ENCODE data around the gene GMCL1. TPM values are rescaled to one million over a fixed set of nuclear protein-coding genes. Genes with fewer than 3 reads are reported as not detected.

Gene GMCL1
- total and polyA plus RNA-seq, 9 of the 15 experiments (the other 6 are each of a cell fraction or from before 2014, with no cell fraction given), result 7.0 to 27.3 (median 15.4) TPM

DNA sequence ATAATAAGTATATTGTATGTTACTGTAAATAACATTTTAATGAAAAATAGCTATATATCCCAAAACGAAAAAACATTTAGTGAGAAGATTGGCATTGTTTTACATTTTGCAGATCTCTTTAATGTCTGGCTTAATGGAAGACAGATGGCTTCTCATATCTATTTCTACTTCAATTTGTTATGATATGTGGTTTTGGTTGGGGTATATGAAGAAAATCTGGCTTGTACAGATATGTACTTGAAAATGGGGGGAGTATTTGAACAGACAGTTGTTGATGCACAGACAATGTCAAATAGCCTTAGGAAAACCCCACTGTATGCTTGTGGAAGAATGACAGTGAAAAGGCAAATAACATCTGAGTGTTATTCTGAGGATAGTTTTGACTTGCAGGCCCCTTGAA, 23.6 kb upstream of the GMCL1 start (continued):
- no peak for TF ChIP-seq KLF1 (tag; IDR thresholded peaks at IDR 0.05)
- no peak for TF ChIP-seq NFYB (IDR thresholded peaks at IDR 0.05; ENCODE audit: extremely low read depth, insufficient read length)
- no peak for TF ChIP-seq HNRNPLL (IDR thresholded peaks at IDR 0.05; ENCODE audit: low read depth, low read length, poor library complexity, severe bottlenecking)
- TF ChIP-seq CREB1 (IDR thresholded peaks at IDR 0.05), result no peak
- TF ChIP-seq CREB1 (CRISPR knock-in tag; IDR thresholded peaks at IDR 0.05), result no peak
- TF ChIP-seq, protein P1, sequence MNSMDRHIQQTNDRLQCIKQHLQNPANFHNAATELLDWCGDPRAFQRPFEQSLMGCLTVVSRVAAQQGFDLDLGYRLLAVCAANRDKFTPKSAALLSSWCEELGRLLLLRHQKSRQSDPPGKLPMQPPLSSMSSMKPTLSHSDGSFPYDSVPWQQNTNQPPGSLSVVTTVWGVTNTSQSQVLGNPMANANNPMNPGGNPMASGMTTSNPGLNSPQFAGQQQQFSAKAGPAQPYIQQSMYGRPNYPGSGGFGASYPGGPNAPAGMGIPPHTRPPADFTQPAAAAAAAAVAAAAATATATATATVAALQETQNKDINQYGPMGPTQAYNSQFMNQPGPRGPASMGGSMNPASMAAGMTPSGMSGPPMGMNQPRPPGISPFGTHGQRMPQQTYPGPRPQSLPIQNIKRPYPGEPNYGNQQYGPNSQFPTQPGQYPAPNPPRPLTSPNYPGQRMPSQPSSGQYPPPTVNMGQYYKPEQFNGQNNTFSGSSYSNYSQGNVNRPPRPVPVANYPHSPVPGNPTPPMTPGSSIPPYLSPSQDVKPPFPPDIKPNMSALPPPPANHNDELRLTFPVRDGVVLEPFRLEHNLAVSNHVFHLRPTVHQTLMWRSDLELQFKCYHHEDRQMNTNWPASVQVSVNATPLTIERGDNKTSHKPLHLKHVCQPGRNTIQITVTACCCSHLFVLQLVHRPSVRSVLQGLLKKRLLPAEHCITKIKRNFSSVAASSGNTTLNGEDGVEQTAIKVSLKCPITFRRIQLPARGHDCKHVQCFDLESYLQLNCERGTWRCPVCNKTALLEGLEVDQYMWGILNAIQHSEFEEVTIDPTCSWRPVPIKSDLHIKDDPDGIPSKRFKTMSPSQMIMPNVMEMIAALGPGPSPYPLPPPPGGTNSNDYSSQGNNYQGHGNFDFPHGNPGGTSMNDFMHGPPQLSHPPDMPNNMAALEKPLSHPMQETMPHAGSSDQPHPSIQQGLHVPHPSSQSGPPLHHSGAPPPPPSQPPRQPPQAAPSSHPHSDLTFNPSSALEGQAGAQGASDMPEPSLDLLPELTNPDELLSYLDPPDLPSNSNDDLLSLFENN (IDR thresholded peaks at IDR 0.05; ENCODE audit: low read depth in 2 of 2, low read length in 2 of 2), result no peak
- TF ChIP-seq PRMT5 (CRISPR knock-in tag; IDR thresholded peaks at IDR 0.05), result no peak
- TF ChIP-seq E2F3 (CRISPR knock-in tag; IDR thresholded peaks at IDR 0.05), result no peak
- no peak for TF ChIP-seq NONO (IDR thresholded peaks at IDR 0.05; ENCODE audit: low read depth in 2 of 2, low read length in 1 of 2)
- TF ChIP-seq FOXK2 (conservative IDR thresholded peaks at IDR 0.05 in 1 of 2, IDR thresholded peaks at IDR 0.05 in 1 of 2; ENCODE audit: low read depth in 2 of 2), result no peak
- TF ChIP-seq CBFA2T2 (conservative IDR thresholded peaks at IDR 0.05), result peak; percentile 30; the same call in 1 of the 2 replicates
- TF ChIP-seq OTX1 (CRISPR knock-in tag; IDR thresholded peaks at IDR 0.05), result no peak
- no peak for TF ChIP-seq POLR2AphosphoS5 (IDR thresholded peaks at IDR 0.05; ENCODE audit: control insufficient read depth, insufficient read depth, low read depth, low read length)
- no peak for TF ChIP-seq ESRRB (CRISPR knock-in tag; IDR thresholded peaks at IDR 0.05; ENCODE audit: borderline replicate concordance)
- TF ChIP-seq FOSL1 (tag; conservative IDR thresholded peaks at IDR 0.05), result no peak
- TF ChIP-seq BMI1 (IDR thresholded peaks at IDR 0.05; ENCODE audit: low read length), result no peak
- no peak for TF ChIP-seq NCOA2 (IDR thresholded peaks at IDR 0.05; ENCODE audit: partially characterized antibody in 2 of 2)
- TF ChIP-seq DNMT1 (IDR thresholded peaks at IDR 0.05), result no peak
- TF ChIP-seq HDAC1 (IDR thresholded peaks at IDR 0.05), result no peak
- peak; percentile 65 for TF ChIP-seq CBFA2T3 (IDR thresholded peaks at IDR 0.05)
- no peak for TF ChIP-seq TOE1 (IDR thresholded peaks at IDR 0.05; ENCODE audit: borderline replicate concordance)
- no peak for TF ChIP-seq TOE1 (CRISPR knock-in tag; IDR thresholded peaks at IDR 0.05; ENCODE audit: borderline replicate concordance, low read depth)
- no peak for TF ChIP-seq ZNF347 (CRISPR knock-in tag; IDR thresholded peaks at IDR 0.05; ENCODE audit: low read depth)
- no peak for TF ChIP-seq ZSCAN32 (CRISPR knock-in tag; IDR thresholded peaks at IDR 0.05)
- TF ChIP-seq POLR2G (IDR thresholded peaks at IDR 0.05; ENCODE audit: low read depth, low read length), result no peak
- TF ChIP-seq ZNF589 (CRISPR knock-in tag; IDR thresholded peaks at IDR 0.05; ENCODE audit: low read depth), result no peak
